Measurements from ENCODE around the gene KCNC1.

Gene KCNC1

DNA sequence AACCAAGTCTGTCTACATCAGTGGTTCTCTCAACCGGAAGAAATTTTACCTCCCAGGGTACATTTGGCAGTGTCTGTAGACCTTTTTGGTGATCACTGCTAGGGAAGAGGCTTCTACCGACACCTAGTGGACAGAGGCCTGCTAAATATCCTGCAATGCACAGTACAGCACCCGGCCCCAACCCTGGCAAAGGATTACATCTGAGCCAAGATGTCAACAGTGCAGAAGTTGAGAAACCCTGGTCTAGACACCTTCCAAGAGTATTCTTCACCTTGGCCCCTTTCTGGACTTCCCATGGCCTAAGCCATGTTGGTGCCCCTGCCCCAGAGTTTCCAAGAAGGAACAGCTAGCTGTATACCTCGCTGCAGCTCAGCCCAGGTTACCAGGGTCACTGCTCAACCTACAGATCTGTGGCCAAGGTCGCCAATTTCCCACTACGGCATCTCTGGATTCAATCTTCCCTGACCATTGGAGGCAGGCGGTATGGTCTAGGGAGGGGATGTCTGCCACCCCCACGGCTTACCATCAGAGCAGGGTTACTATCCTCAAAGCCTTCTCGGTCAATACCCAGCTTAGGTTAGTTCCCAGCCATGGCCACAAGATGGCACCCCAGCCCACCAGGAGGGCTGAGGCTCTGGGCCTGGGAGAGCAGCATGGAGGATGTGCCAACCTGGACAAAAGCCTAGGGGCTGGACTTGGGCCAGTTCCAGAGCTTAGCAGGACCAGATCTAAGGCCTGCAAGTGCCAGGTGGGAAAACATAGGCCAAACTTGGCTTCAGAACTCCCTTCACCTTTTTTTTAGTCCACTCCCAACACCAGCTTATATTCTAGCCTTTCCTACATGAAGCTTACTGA is 3.7 kb upstream of the KCNC1 start:
- no peak overlapping the region for H3K4me2 ChIP-seq (ENCODE audit: low read length)
- peaks cover 27% of the 10 kb centered on the region for H3K27me3 ChIP-seq (ENCODE audit: control insufficient read depth, insufficient read depth, low read length)

DNA sequence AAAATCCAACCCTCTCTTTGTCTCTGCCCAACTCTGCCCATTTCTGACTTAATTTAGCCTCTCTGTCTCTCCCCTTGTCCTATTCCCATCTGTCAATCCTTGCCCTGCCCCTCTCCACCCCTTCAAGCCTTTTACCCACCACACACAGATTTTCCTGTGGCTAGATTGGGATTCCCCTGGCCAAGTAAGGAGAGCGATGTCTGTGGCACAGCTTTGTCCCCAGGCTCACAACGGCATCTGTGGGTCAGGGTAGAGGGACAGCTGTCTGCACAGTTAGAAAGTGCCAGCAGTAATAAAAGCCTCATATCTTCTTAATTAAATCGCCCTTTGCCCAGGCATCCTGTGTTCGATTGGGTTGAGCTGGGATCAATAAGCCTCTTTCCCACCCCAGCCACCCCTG is 1.3 kb upstream of the KCNC1 start:
- H3K4me2 ChIP-seq (ENCODE audit: low read length), result no peak overlapping the region
- H3K9ac ChIP-seq (ENCODE audit: low read depth, low read length), result no peak overlapping the region
- no peak overlapping the region for H3K4me3 ChIP-seq (ENCODE audit: low read length)
- H3K9me3 ChIP-seq (replicated peaks; ENCODE audit: low read length), result no peaks in the 10 kb centered on the region
- H3K27me3 ChIP-seq (ENCODE audit: control insufficient read depth, insufficient read depth, low read length), result peaks cover 26% of the 10 kb centered on the region
- H3K4me1 ChIP-seq (ENCODE audit: control insufficient read depth, insufficient read depth, low read length), result peaks cover 9% of the 10 kb centered on the region
- H3K36me3 ChIP-seq (ENCODE audit: insufficient read depth, low read length), result no peaks in the 10 kb centered on the region

More for the DNA sequence above, 3.7 kb upstream of the KCNC1 start:
- Histone ChIP-seq H3K9ac (ENCODE audit: low read depth, low read length) (no peak overlapping the region), H3K9me3 (replicated peaks; ENCODE audit: low read length) (no peaks in the 10 kb centered on the region), H3K36me3 (ENCODE audit: insufficient read depth, low read length) (no peaks in the 10 kb centered on the region), H3K4me3 (ENCODE audit: low read length) (no peak overlapping the region), H3K4me1 (ENCODE audit: control insufficient read depth, insufficient read depth, low read length) (peaks cover 9% of the 10 kb centered on the region)

GRCh38 chr11:17734986-17735817 is 621 bp downstream of the KCNC1 start:
- Histone ChIP-seq H3K4me1 (ENCODE audit: control insufficient read depth, insufficient read depth, low read length) (peaks cover 9% of the 10 kb centered on the region), H3K27me3 (ENCODE audit: control insufficient read depth, insufficient read depth, low read length) (peaks cover 26% of the 10 kb centered on the region), H3K4me2 (ENCODE audit: low read length) (peak overlapping the region; percentile 89), H3K9ac (ENCODE audit: low read depth, low read length) (no peak overlapping the region), H3K9me3 (replicated peaks; ENCODE audit: low read length) (no peaks in the 10 kb centered on the region), H3K4me3 (ENCODE audit: low read length) (peak overlapping the region; percentile 64), H3K36me3 (ENCODE audit: insufficient read depth, low read length) (no peaks in the 10 kb centered on the region)

- H3K9me3 ChIP-seq (replicated peaks; ENCODE audit: low read length), result no peaks in the 10 kb centered on the region
- no peaks in the 10 kb centered on the region for H3K36me3 ChIP-seq (ENCODE audit: insufficient read depth, low read length)
- H3K9ac ChIP-seq (ENCODE audit: low read depth, low read length), result no peak overlapping the region
- peaks cover 26% of the 10 kb centered on the region for H3K27me3 ChIP-seq (ENCODE audit: control insufficient read depth, insufficient read depth, low read length)
- H3K4me3 ChIP-seq (ENCODE audit: low read length), result no peak overlapping the region
- peak overlapping the region; percentile 89 for H3K4me2 ChIP-seq (ENCODE audit: low read length)
- H3K4me1 ChIP-seq (ENCODE audit: control insufficient read depth, insufficient read depth, low read length), result peaks cover 9% of the 10 kb centered on the region
Measured at GRCh38 chr11:17735818-17736578, 1.4 kb downstream of the KCNC1 start.

- Histone ChIP-seq H3K27me3 (ENCODE audit: control insufficient read depth, insufficient read depth, low read length) (peaks cover 26% of the 10 kb centered on the region), H3K4me2 (ENCODE audit: low read length) (no peak overlapping the region), H3K9ac (ENCODE audit: low read depth, low read length) (no peak overlapping the region), H3K4me3 (ENCODE audit: low read length) (no peak overlapping the region), H3K9me3 (replicated peaks; ENCODE audit: low read length) (no peaks in the 10 kb centered on the region), H3K4me1 (ENCODE audit: control insufficient read depth, insufficient read depth, low read length) (peaks cover 9% of the 10 kb centered on the region), H3K36me3 (ENCODE audit: insufficient read depth, low read length) (no peaks in the 10 kb centered on the region)
Measured at GRCh38 chr11:17736579-17736893, 2.0 kb downstream of the KCNC1 start.

- no peak overlapping the region for H3K9ac ChIP-seq (ENCODE audit: low read depth, low read length)
- H3K4me1 ChIP-seq (ENCODE audit: control insufficient read depth, insufficient read depth, low read length), result peaks cover 9% of the 10 kb centered on the region
- no peak overlapping the region for H3K4me2 ChIP-seq (ENCODE audit: low read length)
- H3K27me3 ChIP-seq (ENCODE audit: control insufficient read depth, insufficient read depth, low read length), result peaks cover 22% of the 10 kb centered on the region
- no peaks in the 10 kb centered on the region for H3K9me3 ChIP-seq (replicated peaks; ENCODE audit: low read length)
- no peak overlapping the region for H3K4me3 ChIP-seq (ENCODE audit: low read length)
- H3K36me3 ChIP-seq (ENCODE audit: insufficient read depth, low read length), result no peaks in the 10 kb centered on the region
Measured at GRCh38 chr11:17736930-17737817, 2.6 kb downstream of the KCNC1 start.

- Histone ChIP-seq H3K9ac (ENCODE audit: low read depth, low read length) (no peak overlapping the region), H3K9me3 (replicated peaks; ENCODE audit: low read length) (no peaks in the 10 kb centered on the region), H3K36me3 (ENCODE audit: insufficient read depth, low read length) (no peaks in the 10 kb centered on the region), H3K4me2 (ENCODE audit: low read length) (no peak overlapping the region), H3K4me1 (ENCODE audit: control insufficient read depth, insufficient read depth, low read length) (peaks cover 9% of the 10 kb centered on the region), H3K27me3 (ENCODE audit: control insufficient read depth, insufficient read depth, low read length) (peaks cover 14% of the 10 kb centered on the region), H3K4me3 (ENCODE audit: low read length) (no peak overlapping the region)
Measured at GRCh38 chr11:17738151-17738973, 3.8 kb downstream of the KCNC1 start.

DNA sequence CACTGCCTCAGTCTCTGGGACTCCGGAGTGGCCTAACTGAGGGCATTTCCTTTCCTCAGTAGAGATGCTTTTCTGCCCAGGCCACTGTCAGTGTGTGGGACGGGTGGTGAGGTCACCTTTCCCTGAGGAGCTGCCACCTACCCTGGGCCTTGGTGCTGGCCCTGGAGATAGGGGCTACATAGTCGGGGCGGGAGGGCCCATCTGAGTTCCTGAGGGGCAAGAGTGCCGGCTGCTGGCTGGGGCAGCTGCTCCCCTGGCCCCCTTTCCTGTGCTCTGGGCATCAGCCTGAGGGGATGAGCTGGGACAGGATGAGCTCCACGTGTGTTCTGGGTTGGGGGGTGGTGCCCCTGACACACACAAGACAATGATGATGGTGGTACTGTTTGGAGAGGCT is 5.4 kb downstream of the KCNC1 start:
- Histone ChIP-seq H3K4me2 (ENCODE audit: low read length) (no peak overlapping the region), H3K9me3 (replicated peaks; ENCODE audit: low read length) (no peaks in the 10 kb centered on the region), H3K27me3 (ENCODE audit: control insufficient read depth, insufficient read depth, low read length) (peaks cover 6% of the 10 kb centered on the region), H3K36me3 (ENCODE audit: insufficient read depth, low read length) (no peaks in the 10 kb centered on the region), H3K9ac (ENCODE audit: low read depth, low read length) (no peak overlapping the region), H3K4me3 (ENCODE audit: low read length) (no peak overlapping the region), H3K4me1 (ENCODE audit: control insufficient read depth, insufficient read depth, low read length) (peaks cover 11% of the 10 kb centered on the region)

DNA sequence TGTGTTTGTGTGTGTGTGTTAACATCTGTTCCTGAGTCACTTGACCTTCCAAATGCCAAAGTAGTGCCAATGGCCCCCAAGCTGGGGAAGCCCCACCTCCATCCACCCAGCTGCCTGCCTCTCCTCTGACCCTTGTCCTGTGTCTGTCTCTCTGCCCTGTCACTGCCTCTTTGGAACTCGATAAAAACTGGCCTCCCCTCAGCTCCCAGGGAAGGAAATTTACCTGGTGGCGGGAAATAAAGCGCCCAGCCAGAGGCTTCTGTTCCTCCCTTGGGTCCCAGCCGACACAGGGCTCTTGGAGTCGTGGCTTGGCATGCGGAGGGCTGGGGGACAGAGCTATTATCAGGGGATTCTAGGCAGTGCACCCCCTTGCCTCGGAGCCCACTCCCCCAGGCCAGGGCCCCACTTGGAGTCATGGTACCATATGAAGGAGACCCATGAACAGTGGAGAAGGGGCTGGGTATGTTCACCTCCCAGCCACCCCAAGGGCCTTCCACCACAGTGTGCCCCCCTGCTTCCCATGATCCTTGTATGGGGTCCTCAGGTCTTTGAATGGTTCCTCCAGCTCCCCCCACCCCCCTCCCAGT is 6.2 kb downstream of the KCNC1 start:
- Histone ChIP-seq H3K4me2 (ENCODE audit: low read length) (no peak overlapping the region), H3K27me3 (ENCODE audit: control insufficient read depth, insufficient read depth, low read length) (peaks cover 6% of the 10 kb centered on the region)

GRCh38 chr11:17741487-17741886 is 6.9 kb downstream of the KCNC1 start:
- Histone ChIP-seq H3K36me3 (ENCODE audit: insufficient read depth, low read length) (no peaks in the 10 kb centered on the region), H3K4me3 (ENCODE audit: low read length) (no peak overlapping the region), H3K4me1 (ENCODE audit: control insufficient read depth, insufficient read depth, low read length) (peaks cover 8% of the 10 kb centered on the region), H3K27me3 (ENCODE audit: control insufficient read depth, insufficient read depth, low read length) (peaks cover 5% of the 10 kb centered on the region), H3K4me2 (ENCODE audit: low read length) (no peak overlapping the region), H3K9me3 (replicated peaks; ENCODE audit: low read length) (no peaks in the 10 kb centered on the region), H3K9ac (ENCODE audit: low read depth, low read length) (no peak overlapping the region)

More for the DNA sequence above, 6.2 kb downstream of the KCNC1 start:
- no peak overlapping the region for H3K9ac ChIP-seq (ENCODE audit: low read depth, low read length)
- H3K9me3 ChIP-seq (replicated peaks; ENCODE audit: low read length), result no peaks in the 10 kb centered on the region
- H3K36me3 ChIP-seq (ENCODE audit: insufficient read depth, low read length), result no peaks in the 10 kb centered on the region
- H3K4me1 ChIP-seq (ENCODE audit: control insufficient read depth, insufficient read depth, low read length), result peaks cover 8% of the 10 kb centered on the region
- H3K4me3 ChIP-seq (ENCODE audit: low read length), result no peak overlapping the region
